ENCODE results near the gene SLCO1A2. TPM values are rescaled to one million over a fixed set of nuclear protein-coding genes. Genes with fewer than 3 reads are reported as not detected.

The SLCO1A2 gene
- total and polyA plus RNA-seq, 7 donors = 0.01 TPM; not detected in 6

- Histone ChIP-seq H3K4me3 (no peak overlapping the region), H3K27ac (no peak overlapping the region), H3K9me3 (no peaks in the 10 kb centered on the region), H3K36me3 (ENCODE audit: insufficient read depth in 1 of 2, low read depth in 1 of 2) (no peaks in the 10 kb centered on the region), H3K4me1 (no peaks in the 10 kb centered on the region), H3K27me3 (ENCODE audit: insufficient read depth in 3 of 3, low read length in 2 of 3) (no peaks in the 10 kb centered on the region)
- 86 to 92% (median 91%) methylated on average over 2 of the region's 2 CpGs for WGBS, 3 donors
- no peak for TF ChIP-seq CTCF (IDR thresholded peaks at IDR 0.05)
- intact Hi-C loops (cut with DNase I) = no loop called here
- DNase-seq (no peak), ATAC-seq (no peak)
These were observed 42.6 kb downstream of the SLCO1A2 start for GRCh38 chr12:21292111-21292510.

DNA sequence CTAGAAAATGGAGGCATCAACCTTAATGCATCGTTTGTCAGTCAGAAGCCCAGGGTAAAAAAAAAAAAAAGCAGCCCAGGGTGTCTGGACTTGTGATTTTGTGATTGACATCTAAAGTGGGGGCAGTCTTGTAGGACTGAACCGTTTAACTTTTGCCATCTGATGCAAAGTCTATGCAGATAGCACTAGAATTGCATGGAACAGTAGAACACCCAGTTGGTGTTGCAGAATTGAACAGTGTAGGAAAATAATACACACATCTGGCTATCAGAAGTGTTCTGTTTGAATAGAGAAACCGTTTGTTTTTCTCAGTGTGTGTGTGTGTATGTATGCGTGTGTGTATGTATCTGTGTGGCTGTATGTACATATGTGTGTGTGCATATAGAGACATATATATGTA lies 45.0 kb downstream of the SLCO1A2 start:
- H3K27me3 ChIP-seq (ENCODE audit: insufficient read depth in 3 of 3, low read length in 2 of 3) = no peaks in the 10 kb centered on the region
- no peaks in the 10 kb centered on the region for H3K9me3 ChIP-seq
- H3K36me3 ChIP-seq (ENCODE audit: insufficient read depth in 1 of 2, low read depth in 1 of 2) = no peaks in the 10 kb centered on the region
- no peak for ATAC-seq
- no peak for TF ChIP-seq CTCF (IDR thresholded peaks at IDR 0.05)
- DNase-seq = no peak
- intact Hi-C loops (cut with DNase I) = no loop called here
- H3K27ac ChIP-seq = no peak overlapping the region
- H3K4me3 ChIP-seq = no peak overlapping the region
- H3K4me1 ChIP-seq = no peaks in the 10 kb centered on the region
- WGBS, 3 donors = 72 to 79% (median 73%) methylated on average over 4 of the region's 4 CpGs

DNA sequence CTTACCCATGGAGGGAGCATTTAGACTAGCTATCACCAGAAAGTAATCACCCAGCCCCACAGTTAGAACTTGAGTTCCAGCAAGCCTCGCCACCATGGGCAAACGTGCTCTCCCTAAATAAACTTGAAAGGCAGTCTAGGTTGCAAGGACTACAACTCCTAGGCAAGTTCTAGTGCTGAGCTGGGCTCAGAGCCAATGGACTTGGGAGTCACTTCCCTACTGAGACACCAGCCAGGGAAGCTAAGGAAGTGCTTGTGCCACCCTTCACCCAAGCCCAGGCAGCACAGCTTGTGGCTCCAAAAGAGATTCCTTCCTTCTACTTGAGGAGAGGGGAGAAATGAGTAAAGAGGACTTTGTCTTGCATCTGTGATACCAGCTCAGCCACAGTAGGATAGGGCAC lies 57.9 kb downstream of the SLCO1A2 start:
- H3K27me3 ChIP-seq (ENCODE audit: insufficient read depth in 3 of 3, low read length in 2 of 3) = no peaks in the 10 kb centered on the region
- no peak for TF ChIP-seq CTCF (IDR thresholded peaks at IDR 0.05)
- intact Hi-C loops (cut with DNase I) = no loop called here
- WGBS, 3 donors = 65 to 70% (median 67%) methylated on average over 2 of the region's 2 CpGs
- no peaks in the 10 kb centered on the region for H3K9me3 ChIP-seq
- no peaks in the 10 kb centered on the region for H3K4me1 ChIP-seq
- ATAC-seq = no peak
- DNase-seq = no peak
- no peaks in the 10 kb centered on the region for H3K36me3 ChIP-seq (ENCODE audit: insufficient read depth in 1 of 2, low read depth in 1 of 2)
- H3K27ac ChIP-seq = no peak overlapping the region
- H3K4me3 ChIP-seq = no peak overlapping the region

DNA sequence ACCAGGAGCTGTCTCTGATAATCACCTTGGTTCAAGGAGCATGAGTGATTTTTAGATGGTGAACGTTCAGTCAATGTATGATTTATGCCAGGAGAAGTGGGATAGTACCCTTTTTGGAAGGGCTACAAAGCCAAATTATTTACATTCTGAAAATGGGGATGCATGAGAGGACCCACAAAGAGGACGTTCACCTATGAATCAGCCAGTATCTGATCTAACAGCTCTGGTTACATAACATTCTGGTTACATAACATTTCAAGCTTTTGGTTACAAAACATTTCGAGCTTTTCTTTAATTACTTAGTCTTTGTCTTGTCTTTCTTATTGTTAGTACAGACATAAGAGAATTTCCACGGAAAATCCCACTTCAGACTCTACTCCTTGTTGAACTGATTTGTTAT lies 68.8 kb downstream of the SLCO1A2 start:
- Histone ChIP-seq H3K36me3 (ENCODE audit: insufficient read depth in 1 of 2, low read depth in 1 of 2) (no peaks in the 10 kb centered on the region), H3K4me3 (no peak overlapping the region), H3K27me3 (ENCODE audit: insufficient read depth in 3 of 3, low read length in 2 of 3) (no peaks in the 10 kb centered on the region), H3K4me1 (no peaks in the 10 kb centered on the region), H3K27ac (no peak overlapping the region), H3K9me3 (no peaks in the 10 kb centered on the region)
- intact Hi-C loops (cut with DNase I) = no loop called here
- 53 to 60% (median 55%) methylated on average over 4 of the region's 4 CpGs for WGBS, 3 donors
- DNase-seq (no peak), ATAC-seq (no peak)
- TF ChIP-seq CTCF (IDR thresholded peaks at IDR 0.05) = no peak

- ATAC-seq = no peak
These were observed 70.5 kb downstream of the SLCO1A2 start for GRCh38 chr12:21264232-21264631.

More at GRCh38 chr12:21264232-21264631, 70.5 kb downstream of the SLCO1A2 start:
- Histone ChIP-seq H3K27ac (no peak overlapping the region), H3K9me3 (no peaks in the 10 kb centered on the region), H3K4me3 (no peak overlapping the region), H3K4me1 (no peaks in the 10 kb centered on the region), H3K27me3 (ENCODE audit: insufficient read depth in 3 of 3, low read length in 2 of 3) (no peaks in the 10 kb centered on the region), H3K36me3 (ENCODE audit: insufficient read depth in 1 of 2, low read depth in 1 of 2) (no peaks in the 10 kb centered on the region)
- intact Hi-C loops (cut with DNase I) = no loop called here
- TF ChIP-seq CTCF (IDR thresholded peaks at IDR 0.05) = no peak
- DNase-seq = no peak
